Hepatocyte (in vitro differentiated cells): ENCODE data around the gene ANKRD11. TPM values are rescaled to one million over a fixed set of nuclear protein-coding genes. Genes with fewer than 3 reads are reported as not detected.

Experiments
- DNase-seq: peaks from one replicate; pipeline ENCODE4 v3.0.0-alpha.2; 2016; ENCODE audit warnings: low spot score
- H2AFZ ChIP-seq: fragments of 200-600 bp; sonication (generic); 2 replicates; pipeline ENCODE4 v1.6.0; 2016; ENCODE audit warnings: antibody characterized with exemption, mild to moderate bottlenecking
- H3K27ac ChIP-seq: fragments of 200-600 bp; sonication (generic); 2 replicates; pipeline ENCODE4 v1.5.1; 2016; ENCODE audit warnings: mild to moderate bottlenecking
- H3K27me3 ChIP-seq: fragments of 200-600 bp; sonication (generic); 2 replicates; pipeline ENCODE4 v1.6.1; 2016
- H3K36me3 ChIP-seq: fragments of 200-600 bp; sonication (generic); replicated peaks from 2 replicates; pipeline ENCODE4 v1.5.1; 2016; ENCODE audit warnings: low read depth; ENCODE audit not compliant: insufficient read depth
- H3K4me1 ChIP-seq: fragments of 200-600 bp; sonication (generic); 2 replicates; pipeline ENCODE4 v1.5.1; 2016; ENCODE audit warnings: mild to moderate bottlenecking, moderate library complexity; ENCODE audit not compliant: insufficient read depth
- H3K4me2 ChIP-seq: fragments of 200-600 bp; sonication (generic); 2 replicates; pipeline ENCODE4 v1.6.0; 2016
- H3K4me3 ChIP-seq: fragments of 200-600 bp; sonication (generic); 2 replicates; pipeline ENCODE4 v1.5.1; 2016; ENCODE audit warnings: mild to moderate bottlenecking
- H3K79me2 ChIP-seq: fragments of 200-600 bp; sonication (generic); 2 replicates; pipeline ENCODE4 v1.6.0; 2017; ENCODE audit warnings: mild to moderate bottlenecking
- H3K9me2 ChIP-seq: fragments of 200-600 bp; sonication (generic); replicated peaks from 2 replicates; pipeline ENCODE4 v1.6.0; 2017; ENCODE audit warnings: mild to moderate bottlenecking; ENCODE audit not compliant: insufficient read depth
- H3K9me3 ChIP-seq: fragments of 200-600 bp; sonication (generic); 2 replicates; pipeline ENCODE4 v1.5.1; 2016; ENCODE audit warnings: low read depth, mild to moderate bottlenecking
- H4K20me1 ChIP-seq: fragments of 200-600 bp; sonication (generic); 2 replicates; pipeline ENCODE4 v1.6.0; 2016; ENCODE audit warnings: mild to moderate bottlenecking; ENCODE audit not compliant: insufficient read depth, poor library complexity, severe bottlenecking
- EZH2 ChIP-seq: fragments of 200-600 bp; sonication (generic); IDR thresholded peaks from 2 replicates; pipeline ENCODE4 v1.6.1; 2016; ENCODE audit warnings: antibody characterized with exemption, mild to moderate bottlenecking, borderline replicate concordance
- EZH2phosphoT487 ChIP-seq: fragments of 200-600 bp; sonication (generic); IDR thresholded peaks from one replicate; pipeline ENCODE4 v1.6.1; 2018; ENCODE audit warnings: antibody characterized with exemption, mild to moderate bottlenecking, low read depth, moderate library complexity; ENCODE audit not compliant: unreplicated experiment, severe bottlenecking
- WGBS: methylation state at CpG from one replicate; pipeline ENCODE4 v1.1.6; 2016; ENCODE audit warnings: low lambda C conversion rate; ENCODE audit errors: missing lambda C conversion rate; 5-methylcytosine and 5-hydroxymethylcytosine counted together
- polyA plus RNA-seq: library from polyadenylated mRNA; unstranded; fragments of >200 nt; fragmentation: Nextera tagmentation; extraction: Ambion mirVana; gene quantifications from 2 replicates; pipeline ENCODE4 v1.2.1, GENCODE V29; 2016
- total RNA-seq: library from RNA; depleted of rRNA; stranded (reverse); fragments of >200 nt; gene quantifications from 2 replicates; pipeline ENCODE4 v1.2.3, GENCODE V29; 2014
- TF ChIP-seq, protein P1 (sequence below): fragments of 200-600 bp; sonication (generic); IDR thresholded peaks from 2 replicates; pipeline ENCODE4 v1.5.1; 2016; ENCODE audit warnings: antibody characterized with exemption, mild to moderate bottlenecking; ENCODE audit not compliant: poor library complexity

Gene ANKRD11
- total and polyA plus RNA-seq, 2 experiments from 2014 or later = 48.7 to 130 TPM

- H3K4me2 ChIP-seq = no peak overlapping the region
- H3K9me3 ChIP-seq = no peaks in the 10 kb centered on the region
- H3K27ac ChIP-seq = no peak overlapping the region
- H3K4me3 ChIP-seq = no peak overlapping the region
- H3K36me3 ChIP-seq = no peaks in the 10 kb centered on the region
- H3K9me2 ChIP-seq = no peaks in the 10 kb centered on the region
- H3K27me3 ChIP-seq = no peaks in the 10 kb centered on the region
- DNase-seq = no peak
- TF ChIP-seq EZH2 (no peak), EZH2phosphoT487 (no peak)
- TF ChIP-seq, protein P1, sequence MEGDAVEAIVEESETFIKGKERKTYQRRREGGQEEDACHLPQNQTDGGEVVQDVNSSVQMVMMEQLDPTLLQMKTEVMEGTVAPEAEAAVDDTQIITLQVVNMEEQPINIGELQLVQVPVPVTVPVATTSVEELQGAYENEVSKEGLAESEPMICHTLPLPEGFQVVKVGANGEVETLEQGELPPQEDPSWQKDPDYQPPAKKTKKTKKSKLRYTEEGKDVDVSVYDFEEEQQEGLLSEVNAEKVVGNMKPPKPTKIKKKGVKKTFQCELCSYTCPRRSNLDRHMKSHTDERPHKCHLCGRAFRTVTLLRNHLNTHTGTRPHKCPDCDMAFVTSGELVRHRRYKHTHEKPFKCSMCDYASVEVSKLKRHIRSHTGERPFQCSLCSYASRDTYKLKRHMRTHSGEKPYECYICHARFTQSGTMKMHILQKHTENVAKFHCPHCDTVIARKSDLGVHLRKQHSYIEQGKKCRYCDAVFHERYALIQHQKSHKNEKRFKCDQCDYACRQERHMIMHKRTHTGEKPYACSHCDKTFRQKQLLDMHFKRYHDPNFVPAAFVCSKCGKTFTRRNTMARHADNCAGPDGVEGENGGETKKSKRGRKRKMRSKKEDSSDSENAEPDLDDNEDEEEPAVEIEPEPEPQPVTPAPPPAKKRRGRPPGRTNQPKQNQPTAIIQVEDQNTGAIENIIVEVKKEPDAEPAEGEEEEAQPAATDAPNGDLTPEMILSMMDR = no peak
- no peak overlapping the region for H2AFZ ChIP-seq
- H3K4me1 ChIP-seq = no peaks in the 10 kb centered on the region
- peaks cover 6% of the 10 kb centered on the region for H4K20me1 ChIP-seq
- WGBS = 94% methylated on average over 25 of the region's 25 CpGs
- H3K79me2 ChIP-seq = peaks cover 9% of the 10 kb centered on the region
These were observed 204.3 kb downstream of the ANKRD11 start for GRCh38 chr16:89286096-89286495.

DNA sequence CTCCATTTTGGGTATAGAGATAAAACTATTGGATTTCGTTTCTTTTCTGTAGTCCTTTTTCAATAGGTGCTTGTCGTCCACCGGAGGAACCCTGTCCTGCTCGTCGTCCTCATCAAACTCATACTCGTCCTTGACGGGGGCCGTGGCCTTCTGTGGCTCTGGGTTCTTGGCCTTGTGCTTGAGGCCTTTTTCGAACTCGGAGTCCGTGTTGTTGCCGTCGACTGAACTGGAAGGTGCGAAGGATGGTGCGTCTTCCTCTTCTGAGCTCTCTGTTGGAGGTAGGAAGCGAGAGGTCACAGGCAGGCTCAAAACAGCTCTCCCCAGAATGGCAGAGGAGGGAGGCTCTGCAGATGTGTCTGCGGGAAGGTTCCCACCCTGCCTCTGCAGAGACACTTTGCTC is 205.0 kb downstream of the ANKRD11 start:
- H3K4me2 ChIP-seq = no peak overlapping the region
- WGBS = 98% methylated on average over 17 of the region's 17 CpGs
- H3K4me1 ChIP-seq = no peaks in the 10 kb centered on the region
- H3K27me3 ChIP-seq = no peaks in the 10 kb centered on the region
- no peak for DNase-seq
- TF ChIP-seq, protein P1 = no peak
- no peak for TF ChIP-seq EZH2
- TF ChIP-seq EZH2phosphoT487 = no peak
- no peaks in the 10 kb centered on the region for H3K9me3 ChIP-seq
- H3K9me2 ChIP-seq = no peaks in the 10 kb centered on the region
- H3K36me3 ChIP-seq = no peaks in the 10 kb centered on the region
- no peak overlapping the region for H3K4me3 ChIP-seq
- H4K20me1 ChIP-seq = peaks cover 2% of the 10 kb centered on the region
- H2AFZ ChIP-seq = no peak overlapping the region
- H3K27ac ChIP-seq = no peak overlapping the region
- peaks cover 9% of the 10 kb centered on the region for H3K79me2 ChIP-seq

DNA sequence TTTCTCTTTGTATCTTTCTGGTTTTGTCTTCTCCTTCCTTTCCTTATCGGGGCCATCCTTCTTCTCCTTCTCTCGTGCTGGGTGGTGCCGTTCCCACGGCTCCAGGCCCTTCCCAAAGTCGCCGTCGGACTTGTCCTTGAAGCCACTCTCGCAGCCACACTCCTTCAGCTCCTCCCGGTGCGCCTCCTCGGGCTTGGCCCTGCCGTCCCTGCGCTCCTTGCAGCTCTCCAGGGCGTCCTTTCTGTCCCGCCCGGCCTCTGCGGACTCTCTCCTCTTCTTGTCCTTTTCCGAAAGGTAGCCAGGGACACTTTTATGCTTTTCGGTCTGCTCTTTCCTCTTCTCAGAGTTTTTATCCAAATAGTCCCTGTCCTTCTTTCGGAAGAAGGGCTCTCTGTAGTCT is 206.9 kb downstream of the ANKRD11 start:
- H3K36me3 ChIP-seq = no peaks in the 10 kb centered on the region
- H3K9me2 ChIP-seq = no peaks in the 10 kb centered on the region
- WGBS = 92% methylated on average over 19 of the region's 20 CpGs

More for the DNA sequence above, 206.9 kb downstream of the ANKRD11 start:
- Histone ChIP-seq H3K4me3 (no peak overlapping the region), H3K79me2 (peaks cover 3% of the 10 kb centered on the region), H3K27ac (no peak overlapping the region), H3K27me3 (no peaks in the 10 kb centered on the region), H3K4me2 (no peak overlapping the region), H4K20me1 (peaks cover 2% of the 10 kb centered on the region), H2AFZ (no peak overlapping the region), H3K4me1 (no peaks in the 10 kb centered on the region), H3K9me3 (no peaks in the 10 kb centered on the region)
- TF ChIP-seq, protein P1 = no peak
- no peak for TF ChIP-seq EZH2
- TF ChIP-seq EZH2phosphoT487 = no peak
- DNase-seq = no peak
